HepG2 (cell line): ENCODE data around the gene TMTC4.

ENCODE experiments used
- NR2C2 ChIP-seq: sonication (generic); formaldehyde crosslinking; IDR thresholded peaks from 2 replicates; pipeline ENCODE4 v1.4.0; 2020; ENCODE audit warnings: missing genetic modification reagents, mild to moderate bottlenecking, moderate library complexity, borderline replicate concordance
- RBM22 ChIP-seq: fragments of 200-400 bp; formaldehyde crosslinking; optimal IDR thresholded peaks from 2 replicates; pipeline ENCODE3; 2017; ENCODE audit warnings: mild to moderate bottlenecking, low read length, moderate library complexity
- ZNF558 ChIP-seq: sonication (generic); formaldehyde crosslinking; IDR thresholded peaks from 2 replicates; pipeline ENCODE4 v1.9.0; 2022; ENCODE audit warnings: mild to moderate bottlenecking, missing genetic modification reagents, borderline replicate concordance
- ZNF652 ChIP-seq: IDR thresholded peaks from 2 replicates; pipeline ENCODE4 v1.6.1; 2016; ENCODE audit warnings: low read depth, borderline replicate concordance

- TF ChIP-seq RBM22 (no peak), ZNF558 (CRISPR knock-in tag) (no peak), NR2C2 (CRISPR knock-in tag) (no peak), ZNF652 (CRISPR knock-in tag) (no peak)
These were observed 28.4 kb downstream of the TMTC4 start for GRCh38 chr13:100646030-100646673.
